Tibial artery (tissue), 4 donors: ENCODE measurements around the gene SPAG9.

Source experiments
- DNase-seq, 2 donors: peaks; one replicate each; pipeline ENCODE4 v3.0.0-alpha.2; 2019
- H3K27ac ChIP-seq, 2 donors: fragments of 200-600 bp; sonication (generic) in 1 of 2; 1 replicate in 1 of 2; 2 replicates in 1 of 2; pipeline ENCODE4 v1.5.1; 2018 to 2019; ENCODE audit warnings: mild to moderate bottlenecking in 1 of 2
- H3K27me3 ChIP-seq, 2 donors: fragments of 200-600 bp; sonication (generic) in 1 of 2; one replicate each; pipeline versions ENCODE4 v1.5.1 to v1.6.0; 2016 to 2019
- H3K36me3 ChIP-seq, 3 donors: fragments of 200-600 bp; sonication (generic) in 2 of 3; one replicate each; pipeline ENCODE4 v1.5.1; 2016 to 2019; ENCODE audit warnings: mild to moderate bottlenecking in 2 of 3
- H3K4me1 ChIP-seq, 4 donors: fragments of 200-600 bp; sonication (generic) in 2 of 4; 1 replicate in 3 of 4; 2 replicates in 1 of 4; pipeline ENCODE4 v1.5.1; 2016 to 2019
- H3K4me3 ChIP-seq, 2 donors: fragments of 200-600 bp; sonication (generic) in 1 of 2; 1 replicate in 1 of 2; 2 replicates in 1 of 2; pipeline ENCODE4 v1.5.1; 2018 to 2019; ENCODE audit warnings: mild to moderate bottlenecking in 2 of 2
- H3K9me3 ChIP-seq, 3 donors: fragments of 200-600 bp; sonication (generic) in 1 of 3; one replicate each; pipeline ENCODE4 v1.5.1; 2016 to 2019
- intact Hi-C: fragments of 100-400 bp; cut with DNase I; formaldehyde crosslinking; loops from one replicate; pipeline ENCODE4 v1.15.0; 2023; ENCODE audit warnings: low total_unique reads
- TF ChIP-seq, protein P1 (sequence below), 2 experiments: fragments of 200-600 bp in 1 of 2; fragments of 450-650 bp in 1 of 2; IDR thresholded peaks; one replicate each; pipeline ENCODE4 v1.5.1; 2017 to 2019; ENCODE audit warnings: antibody characterized with exemption in 2 of 2, mild to moderate bottlenecking in 1 of 2, moderate library complexity in 1 of 2

SPAG9 gene

DNA sequence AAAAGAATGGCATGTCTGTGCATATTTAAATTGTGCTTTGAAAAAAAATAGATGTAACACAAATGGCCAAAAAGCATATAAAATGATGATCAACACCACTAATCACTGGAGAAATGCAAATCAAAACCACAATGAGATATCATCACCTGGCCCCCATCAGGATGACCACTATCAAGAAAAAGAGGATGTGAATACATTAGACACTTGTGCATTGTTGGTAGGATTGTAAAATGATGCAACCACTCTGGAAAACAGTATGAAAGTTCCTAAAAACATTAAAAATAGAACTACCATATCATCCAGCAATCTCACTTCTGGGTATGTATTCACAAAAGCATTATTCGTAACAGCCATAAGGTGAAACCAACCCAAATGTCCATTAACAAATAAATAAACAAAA is 91.5 kb downstream of the SPAG9 start:
- Histone ChIP-seq H3K4me1 (peaks cover 0 to 14% (median 3%) of the 10 kb centered on the region in 4 donors), H3K9me3 (no peaks in the 10 kb centered on the region), H3K27me3 (no peaks in the 10 kb centered on the region), H3K27ac (no peak overlapping the region), H3K4me3 (no peak overlapping the region), H3K36me3 (peaks cover 0 to 9% (median 4%) of the 10 kb centered on the region in 3 donors)
- intact Hi-C loops = no loop called here
- DNase-seq = no peak
- TF ChIP-seq, protein P1, sequence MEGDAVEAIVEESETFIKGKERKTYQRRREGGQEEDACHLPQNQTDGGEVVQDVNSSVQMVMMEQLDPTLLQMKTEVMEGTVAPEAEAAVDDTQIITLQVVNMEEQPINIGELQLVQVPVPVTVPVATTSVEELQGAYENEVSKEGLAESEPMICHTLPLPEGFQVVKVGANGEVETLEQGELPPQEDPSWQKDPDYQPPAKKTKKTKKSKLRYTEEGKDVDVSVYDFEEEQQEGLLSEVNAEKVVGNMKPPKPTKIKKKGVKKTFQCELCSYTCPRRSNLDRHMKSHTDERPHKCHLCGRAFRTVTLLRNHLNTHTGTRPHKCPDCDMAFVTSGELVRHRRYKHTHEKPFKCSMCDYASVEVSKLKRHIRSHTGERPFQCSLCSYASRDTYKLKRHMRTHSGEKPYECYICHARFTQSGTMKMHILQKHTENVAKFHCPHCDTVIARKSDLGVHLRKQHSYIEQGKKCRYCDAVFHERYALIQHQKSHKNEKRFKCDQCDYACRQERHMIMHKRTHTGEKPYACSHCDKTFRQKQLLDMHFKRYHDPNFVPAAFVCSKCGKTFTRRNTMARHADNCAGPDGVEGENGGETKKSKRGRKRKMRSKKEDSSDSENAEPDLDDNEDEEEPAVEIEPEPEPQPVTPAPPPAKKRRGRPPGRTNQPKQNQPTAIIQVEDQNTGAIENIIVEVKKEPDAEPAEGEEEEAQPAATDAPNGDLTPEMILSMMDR (IDR thresholded peaks at IDR 0.05) = no peak

DNA sequence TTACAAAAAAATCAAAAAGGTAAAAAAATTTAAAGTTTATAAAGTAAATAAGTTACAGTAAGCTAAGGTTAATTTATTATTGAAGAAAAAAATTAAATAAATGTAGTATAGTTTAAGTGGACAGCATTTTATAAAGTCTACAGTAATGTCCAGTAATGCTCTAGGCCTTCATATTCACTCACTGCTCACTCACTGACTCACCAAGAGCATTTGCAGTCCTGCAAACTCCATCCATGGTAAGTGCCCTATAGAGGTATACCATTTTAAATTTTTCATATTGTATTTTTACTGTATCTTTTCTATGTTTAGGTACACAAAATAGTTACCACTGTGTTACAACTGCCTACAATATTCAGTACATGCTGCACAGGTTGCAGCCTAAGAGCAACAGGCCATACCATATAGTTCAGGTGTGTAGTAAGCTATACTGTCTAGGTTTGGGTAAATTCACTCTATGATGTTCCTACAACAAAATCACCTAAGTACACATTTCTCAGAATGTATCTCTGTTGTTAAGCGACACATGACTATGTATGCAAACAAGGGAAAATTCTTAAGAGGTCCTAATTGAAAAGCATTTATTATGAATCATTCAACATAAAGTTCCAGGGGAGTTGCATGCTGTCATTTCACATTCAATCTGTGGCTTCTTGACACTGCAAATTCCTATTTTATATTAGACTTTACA is 92.3 kb downstream of the SPAG9 start:
- peaks cover 0 to 9% (median 4%) of the 10 kb centered on the region in 3 donors for H3K36me3 ChIP-seq
- H3K4me3 ChIP-seq = no peak overlapping the region
- H3K27ac ChIP-seq = no peak overlapping the region
- no peaks in the 10 kb centered on the region for H3K27me3 ChIP-seq
- intact Hi-C loops = no loop called here
- H3K9me3 ChIP-seq = no peaks in the 10 kb centered on the region
- TF ChIP-seq, protein P1 (IDR thresholded peaks at IDR 0.05) = no peak
- peaks cover 0 to 14% (median 3%) of the 10 kb centered on the region in 4 donors for H3K4me1 ChIP-seq
- no peak for DNase-seq

DNA sequence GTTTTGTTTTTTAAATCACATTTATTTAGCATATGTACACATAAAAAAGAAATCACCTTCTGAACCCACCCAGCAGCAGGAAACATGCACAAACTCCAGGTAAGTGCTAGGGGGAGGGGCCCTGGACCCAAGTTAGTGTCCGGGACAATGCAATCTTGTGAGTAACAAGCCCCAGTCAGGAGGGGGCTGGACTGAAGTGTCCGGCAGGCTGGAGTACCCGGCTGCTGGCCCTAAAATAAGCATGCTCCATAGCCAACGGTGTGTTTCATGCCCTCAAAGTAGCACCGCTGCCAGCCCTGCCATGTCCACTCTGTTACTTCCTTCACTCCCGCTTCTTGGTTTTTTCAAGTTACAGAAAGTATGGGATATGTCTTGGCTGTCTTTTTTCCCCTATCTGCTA is 102.1 kb downstream of the SPAG9 start:
- H3K4me1 ChIP-seq = no peaks in the 10 kb centered on the region
- no peak overlapping the region for H3K27ac ChIP-seq
- no peak overlapping the region for H3K4me3 ChIP-seq
- no peaks in the 10 kb centered on the region for H3K27me3 ChIP-seq
- no peak for DNase-seq
- H3K9me3 ChIP-seq = no peaks in the 10 kb centered on the region
- H3K36me3 ChIP-seq = peaks cover 21 to 66% (median 57%) of the 10 kb centered on the region in 3 donors
- TF ChIP-seq, protein P1 (IDR thresholded peaks at IDR 0.05) = no peak
- intact Hi-C loops = no loop called here

DNA sequence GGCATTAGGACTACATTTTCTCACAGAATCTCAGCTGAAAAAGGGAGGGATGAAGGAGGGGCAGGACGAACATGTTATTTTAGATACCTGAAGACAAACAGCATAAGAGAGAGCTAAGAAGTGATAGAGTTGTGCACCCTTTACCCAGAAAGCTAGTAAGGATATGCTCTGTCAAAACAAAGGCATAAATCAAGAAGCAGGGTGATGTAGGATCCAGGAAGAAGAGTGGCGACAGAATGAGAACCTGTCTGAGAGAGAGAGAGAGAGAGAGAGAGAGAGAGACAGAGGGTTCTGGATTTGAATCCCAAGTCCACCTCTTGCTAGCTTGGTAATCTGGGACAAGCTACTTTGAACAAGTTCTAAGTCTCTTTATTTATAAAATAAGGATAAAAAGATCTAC is 103.4 kb downstream of the SPAG9 start:
- Histone ChIP-seq H3K4me1 (no peaks in the 10 kb centered on the region), H3K36me3 (peaks cover 21 to 77% (median 66%) of the 10 kb centered on the region in 3 donors), H3K27ac (no peak overlapping the region), H3K27me3 (no peaks in the 10 kb centered on the region), H3K9me3 (no peaks in the 10 kb centered on the region), H3K4me3 (no peak overlapping the region)
- intact Hi-C loops = no loop called here
- TF ChIP-seq, protein P1 (IDR thresholded peaks at IDR 0.05) = no peak
- no peak for DNase-seq

DNA sequence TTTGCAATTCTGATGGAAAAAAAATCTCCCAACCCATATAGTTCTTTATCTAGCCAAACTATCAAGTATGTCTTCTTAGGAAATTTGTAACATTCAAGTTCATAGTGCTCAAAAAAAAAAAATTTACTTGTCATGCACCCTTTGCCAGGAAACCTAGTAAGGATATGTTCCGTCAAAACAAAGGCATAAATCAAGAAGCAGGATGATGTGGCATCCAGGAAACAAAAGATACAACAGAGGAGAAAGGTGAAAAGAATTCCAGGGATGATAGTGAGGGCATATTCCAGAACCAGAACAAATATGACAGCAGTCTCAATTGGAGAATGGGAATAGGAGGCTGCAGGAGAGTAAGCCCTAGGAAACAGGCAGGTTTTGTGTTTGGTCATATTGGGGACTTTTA is 104.6 kb downstream of the SPAG9 start:
- H3K9me3 ChIP-seq = no peaks in the 10 kb centered on the region
- TF ChIP-seq, protein P1 (IDR thresholded peaks at IDR 0.05) = no peak
- peaks cover 21 to 84% (median 69%) of the 10 kb centered on the region in 3 donors for H3K36me3 ChIP-seq
- no peaks in the 10 kb centered on the region for H3K4me1 ChIP-seq
- intact Hi-C loops = no loop called here
- no peaks in the 10 kb centered on the region for H3K27me3 ChIP-seq
- no peak for DNase-seq
- no peak overlapping the region for H3K4me3 ChIP-seq
- no peak overlapping the region for H3K27ac ChIP-seq
